Natural killer cell (primary cell): ENCODE results near the gene ADCY5. TPM values are rescaled to one million over a fixed set of nuclear protein-coding genes. Genes with fewer than 3 reads are reported as not detected.

Experiments used
- ATAC-seq, 3 donors: fragments of 150-1000 bp in 2 of 3; fragments of 200-7000 bp in 1 of 3; cut with Tn5 transposase; 1 replicate in 1 of 3; 2 replicates in 2 of 3; pipeline ENCODE4 v1.10.0; 2021; ENCODE audit warnings: mild to moderate bottlenecking in 2 of 3, moderate library complexity in 2 of 3
- DNase-seq, 2 donors: peaks; one replicate each; pipeline versions ENCODE4 v3.0.0 to v3.0.0-alpha.2; 2013 to 2021; ENCODE audit warnings: mixed read lengths in 1 of 2
- H3K27ac ChIP-seq: one replicate; pipeline ENCODE4 v1.5.1; 2013; ENCODE audit warnings: mild to moderate bottlenecking, low read length
- H3K27me3 ChIP-seq: one replicate; pipeline ENCODE4 v1.6.1; 2013; ENCODE audit warnings: low read length; ENCODE audit not compliant: control insufficient read depth, insufficient read depth
- H3K36me3 ChIP-seq: one replicate; pipeline ENCODE4 v1.6.1; 2013; ENCODE audit warnings: low read length; ENCODE audit not compliant: control insufficient read depth, insufficient read depth
- H3K4me1 ChIP-seq: one replicate; pipeline ENCODE4 v1.6.1; 2013; ENCODE audit warnings: low read length; ENCODE audit not compliant: control insufficient read depth, insufficient read depth
- H3K4me3 ChIP-seq: one replicate; pipeline ENCODE4 v1.5.1; 2013; ENCODE audit warnings: low read length
- H3K9me3 ChIP-seq: one replicate; pipeline ENCODE4 v1.6.1; 2013; ENCODE audit warnings: low read length; ENCODE audit not compliant: control insufficient read depth, insufficient read depth
- H3K27ac Mint-ChIP-seq, 2 donors: one replicate each; pipeline ENCODE4 v1.8.0; 2022; ENCODE audit warnings: mild to moderate bottlenecking in 2 of 2, mixed read lengths in 2 of 2, moderate library complexity in 1 of 2
- H3K27me3 Mint-ChIP-seq, 2 donors: one replicate each; pipeline ENCODE4 v1.8.0; 2022; ENCODE audit warnings: low read depth in 2 of 2, mixed read lengths in 2 of 2
- H3K36me3 Mint-ChIP-seq: one replicate; pipeline ENCODE4 v1.8.0; 2022; ENCODE audit warnings: mixed read lengths
- H3K4me1 Mint-ChIP-seq, 2 donors: one replicate each; pipeline ENCODE4 v1.8.0; 2022; ENCODE audit warnings: mixed read lengths in 2 of 2
- H3K4me3 Mint-ChIP-seq: one replicate; pipeline ENCODE4 v1.8.0; 2022; ENCODE audit warnings: mild to moderate bottlenecking, moderate library complexity, mixed read lengths
- H3K9me3 Mint-ChIP-seq, 2 donors: one replicate each; pipeline ENCODE4 v1.8.0; 2022; ENCODE audit warnings: mixed read lengths in 2 of 2
- WGBS: methylation state at CpG from one replicate; pipeline ENCODE4 v1.1.7; 2013; ENCODE audit warnings: missing lambda C conversion rate; ENCODE audit not compliant: insufficient coverage; 5-methylcytosine and 5-hydroxymethylcytosine counted together
- intact Hi-C: fragments of 100-400 bp; cut with micrococcal nuclease; formaldehyde crosslinking; loops from one replicate; pipeline ENCODE4 v1.14.2; 2022
- total RNA-seq, 4 donors: library from RNA; stranded (reverse); fragments of 120-200 nt in 1 of 4; gene quantifications; one replicate each; pipeline versions ENCODE4 v1.2.3 to v1.2.4, GENCODE V29; 2013 to 2022
- TF ChIP-seq, protein P1 (sequence below): fragments of 200-600 bp; IDR thresholded peaks from one replicate; pipeline ENCODE4 v1.8.0; 2022; ENCODE audit warnings: antibody characterized with exemption

ADCY5 gene
- total RNA-seq, 3 donors from 2014 or later (not counting 1 experiment from before 2014, with no cell fraction given) = not detected

DNA sequence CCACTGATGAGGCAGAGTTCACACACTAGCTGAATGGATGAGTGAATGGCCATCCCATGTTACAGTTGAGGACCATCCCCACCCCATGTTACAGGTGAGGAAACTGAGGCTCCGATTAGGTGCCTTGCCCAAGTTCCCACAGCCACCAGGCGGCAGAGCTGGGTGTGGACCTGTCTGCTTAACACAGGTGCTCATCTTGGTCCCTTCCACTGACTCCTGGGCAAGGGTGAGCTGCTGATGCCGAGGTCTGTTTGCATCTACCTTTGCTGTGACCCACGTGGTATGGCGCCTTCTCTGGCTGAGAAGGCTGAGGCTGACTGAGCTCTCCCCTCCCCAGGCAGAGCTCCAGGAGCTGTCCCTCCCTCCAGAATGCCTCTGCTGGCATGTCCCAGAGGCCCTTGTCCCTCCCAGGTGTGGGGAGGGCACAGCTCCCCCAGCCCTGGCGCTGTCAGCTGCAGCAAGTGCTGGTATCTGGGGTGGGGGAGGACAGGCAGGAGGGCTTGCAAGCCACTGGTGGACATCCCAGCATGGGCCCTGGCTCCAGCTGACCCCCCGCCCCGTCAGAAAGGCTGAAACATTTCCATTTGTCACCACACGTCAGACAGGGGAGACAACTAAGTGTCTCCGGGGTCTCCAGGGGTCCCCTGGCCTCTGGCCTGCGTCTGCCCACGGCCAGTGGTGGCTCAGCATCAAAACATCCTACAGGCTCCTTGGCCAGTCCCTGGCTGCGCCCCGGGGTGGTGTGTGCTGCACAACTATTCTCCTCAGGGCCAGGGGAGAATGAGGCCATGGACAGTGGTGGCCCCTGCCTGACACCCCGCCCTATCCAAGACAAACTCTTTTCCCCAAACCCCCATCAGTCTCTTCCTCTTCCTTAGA lies 105.4 kb downstream of the ADCY5 start:
- no peak for DNase-seq

DNA sequence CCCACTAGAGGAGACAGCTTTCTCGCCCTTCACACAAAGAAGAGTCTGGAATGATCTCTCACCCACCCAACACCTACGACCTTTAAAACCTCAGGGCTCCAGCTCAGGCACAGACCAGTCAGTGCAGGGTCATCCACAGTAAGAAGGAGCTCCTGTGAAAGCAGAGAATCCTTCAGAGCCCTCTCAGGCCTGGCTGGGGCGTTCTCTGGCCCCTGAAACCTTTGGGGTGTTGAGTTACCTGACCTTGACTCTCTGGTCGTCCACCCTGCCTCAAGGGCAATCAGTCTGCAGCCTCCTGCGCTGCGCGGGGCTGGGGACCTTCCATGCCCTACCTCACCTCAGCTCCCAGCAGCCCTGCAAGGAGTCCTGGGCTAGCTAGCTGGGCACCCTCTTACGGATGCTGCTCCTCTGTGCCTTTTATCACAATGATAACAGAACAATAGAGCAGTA lies 106.2 kb downstream of the ADCY5 start:
- intact Hi-C loops = no loop called here
- H3K4me1 ChIP-seq = no peaks in the 10 kb centered on the region
- peaks cover 0 to 2% of the 10 kb centered on the region in 2 donors for H3K27me3 Mint-ChIP-seq
- no peaks in the 10 kb centered on the region for H3K36me3 Mint-ChIP-seq
- no peaks in the 10 kb centered on the region for H3K9me3 Mint-ChIP-seq
- no peak overlapping the region for H3K4me3 Mint-ChIP-seq
- H3K4me3 ChIP-seq = no peak overlapping the region
- H3K27me3 ChIP-seq = no peaks in the 10 kb centered on the region
- H3K4me1 Mint-ChIP-seq = no peaks in the 10 kb centered on the region
- H3K36me3 ChIP-seq = no peaks in the 10 kb centered on the region
- WGBS = 88% methylated on average over 8 of the region's 8 CpGs
- H3K27ac Mint-ChIP-seq = no peak overlapping the region
- DNase-seq (no peak), ATAC-seq (no peak)
- no peaks in the 10 kb centered on the region for H3K9me3 ChIP-seq
- TF ChIP-seq, protein P1, sequence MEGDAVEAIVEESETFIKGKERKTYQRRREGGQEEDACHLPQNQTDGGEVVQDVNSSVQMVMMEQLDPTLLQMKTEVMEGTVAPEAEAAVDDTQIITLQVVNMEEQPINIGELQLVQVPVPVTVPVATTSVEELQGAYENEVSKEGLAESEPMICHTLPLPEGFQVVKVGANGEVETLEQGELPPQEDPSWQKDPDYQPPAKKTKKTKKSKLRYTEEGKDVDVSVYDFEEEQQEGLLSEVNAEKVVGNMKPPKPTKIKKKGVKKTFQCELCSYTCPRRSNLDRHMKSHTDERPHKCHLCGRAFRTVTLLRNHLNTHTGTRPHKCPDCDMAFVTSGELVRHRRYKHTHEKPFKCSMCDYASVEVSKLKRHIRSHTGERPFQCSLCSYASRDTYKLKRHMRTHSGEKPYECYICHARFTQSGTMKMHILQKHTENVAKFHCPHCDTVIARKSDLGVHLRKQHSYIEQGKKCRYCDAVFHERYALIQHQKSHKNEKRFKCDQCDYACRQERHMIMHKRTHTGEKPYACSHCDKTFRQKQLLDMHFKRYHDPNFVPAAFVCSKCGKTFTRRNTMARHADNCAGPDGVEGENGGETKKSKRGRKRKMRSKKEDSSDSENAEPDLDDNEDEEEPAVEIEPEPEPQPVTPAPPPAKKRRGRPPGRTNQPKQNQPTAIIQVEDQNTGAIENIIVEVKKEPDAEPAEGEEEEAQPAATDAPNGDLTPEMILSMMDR = no peak
- H3K27ac ChIP-seq = no peak overlapping the region

More for the DNA sequence above, 105.4 kb downstream of the ADCY5 start:
- Mint-ChIP-seq H3K4me1 (no peaks in the 10 kb centered on the region), H3K9me3 (no peaks in the 10 kb centered on the region), H3K27ac (no peak overlapping the region), H3K27me3 (peaks cover 5 to 6% of the 10 kb centered on the region in 2 donors), H3K4me3 (no peak overlapping the region), H3K36me3 (no peaks in the 10 kb centered on the region)
- H3K4me3 ChIP-seq = no peak overlapping the region
- no peaks in the 10 kb centered on the region for H3K4me1 ChIP-seq
- no peaks in the 10 kb centered on the region for H3K9me3 ChIP-seq
- intact Hi-C loops = no loop called here
- ATAC-seq = no peak
- H3K27me3 ChIP-seq = no peaks in the 10 kb centered on the region
- H3K27ac ChIP-seq = no peak overlapping the region
- no peaks in the 10 kb centered on the region for H3K36me3 ChIP-seq
- TF ChIP-seq, protein P1 = no peak
- 79% methylated on average over 15 of the region's 15 CpGs for WGBS

DNA sequence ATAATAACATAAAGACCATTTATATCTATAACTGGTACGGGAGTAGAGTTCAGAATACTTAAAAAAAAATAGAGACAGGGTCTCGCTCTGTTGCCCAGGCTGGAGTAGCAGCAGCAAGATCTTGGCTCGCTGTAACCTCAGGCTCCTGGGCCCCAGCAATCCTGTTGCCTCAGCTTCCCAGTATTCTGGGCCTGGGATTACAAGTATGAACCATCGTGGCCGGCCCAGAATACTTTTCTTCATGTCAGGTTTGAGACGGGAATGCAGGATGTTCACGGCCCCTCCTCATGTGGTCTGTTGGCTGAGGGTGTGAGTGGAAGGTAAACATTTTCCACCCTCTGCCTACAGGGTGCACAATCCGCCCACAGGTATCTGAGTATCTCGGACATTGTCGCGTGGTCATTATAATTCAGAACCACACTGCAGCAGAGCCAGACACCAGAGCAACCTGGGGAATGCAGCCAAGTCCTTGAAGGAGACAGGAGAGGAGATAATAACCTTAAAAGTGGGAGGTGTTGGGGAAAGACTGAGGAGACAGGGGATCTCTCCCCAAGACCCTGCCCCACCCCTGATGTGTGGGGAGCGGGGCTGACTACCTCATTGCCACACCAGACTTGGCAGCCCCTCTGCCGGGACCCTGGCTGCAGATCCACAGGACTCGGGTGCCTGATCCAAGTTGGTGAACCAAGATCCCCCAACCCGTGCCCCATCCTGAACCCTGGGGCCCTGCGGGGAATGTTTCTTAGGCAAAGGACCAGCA lies 106.8 kb downstream of the ADCY5 start:
- 89% methylated on average over 16 of the region's 16 CpGs for WGBS
- intact Hi-C loops = no loop called here
- H3K36me3 ChIP-seq = no peaks in the 10 kb centered on the region

More for the DNA sequence above, 106.8 kb downstream of the ADCY5 start:
- Histone ChIP-seq H3K4me1 (no peaks in the 10 kb centered on the region), H3K27me3 (no peaks in the 10 kb centered on the region), H3K27ac (no peak overlapping the region), H3K4me3 (no peak overlapping the region), H3K9me3 (no peaks in the 10 kb centered on the region)
- DNase-seq (no peak), ATAC-seq (no peak)
- peaks cover 0 to 2% of the 10 kb centered on the region in 2 donors for H3K27me3 Mint-ChIP-seq
- TF ChIP-seq, protein P1 = no peak
- no peaks in the 10 kb centered on the region for H3K9me3 Mint-ChIP-seq
- no peaks in the 10 kb centered on the region for H3K36me3 Mint-ChIP-seq
- H3K27ac Mint-ChIP-seq = no peak overlapping the region
- H3K4me3 Mint-ChIP-seq = no peak overlapping the region
- no peaks in the 10 kb centered on the region for H3K4me1 Mint-ChIP-seq
